Brain pericyte (primary cell): ENCODE data around the gene KRT6A.
"Not testable (repeated sequence)": the region's sequence is repeated elsewhere in the genome, so short reads cannot be mapped to it uniquely, and the experiment has no call there.

ENCODE experiments used
- DNase-seq: peaks from one replicate; pipeline ENCODE4 v3.0.0-alpha.2; 2012; ENCODE audit warnings: low read depth, low spot score

KRT6A gene

GRCh38 chr12:52502877-52503276, 9.8 kb upstream of the KRT6A start:
- DNase-seq: no peak

GRCh38 chr12:52501490-52501889, 8.4 kb upstream of the KRT6A start:
- DNase-seq: no peak

GRCh38 chr12:52500574-52500973, 7.5 kb upstream of the KRT6A start:
- DNase-seq: not testable (repeated sequence)

GRCh38 chr12:52499806-52500560, 6.9 kb upstream of the KRT6A start:
- DNase-seq: no peak

GRCh38 chr12:52498946-52499345, 5.9 kb upstream of the KRT6A start:
- no peak for DNase-seq

GRCh38 chr12:52497975-52498374, 4.9 kb upstream of the KRT6A start:
- no peak for DNase-seq

- DNase-seq: no peak
Measured at GRCh38 chr12:52496590-52497071, 3.6 kb upstream of the KRT6A start.

- no peak for DNase-seq
Measured at GRCh38 chr12:52496054-52496453, 3.0 kb upstream of the KRT6A start.

GRCh38 chr12:52495389-52495788, 2.3 kb upstream of the KRT6A start:
- no peak for DNase-seq

- no peak for DNase-seq
Measured at GRCh38 chr12:52494518-52494917, 1.5 kb upstream of the KRT6A start.

- DNase-seq: no peak
Measured at GRCh38 chr12:52494100-52494499, 1.0 kb upstream of the KRT6A start.

GRCh38 chr12:52492405-52492804, 652 bp downstream of the KRT6A start:
- not testable (repeated sequence) for DNase-seq

- DNase-seq: not testable (repeated sequence)
Measured at GRCh38 chr12:52491495-52491894, 1.6 kb downstream of the KRT6A start.

GRCh38 chr12:52488736-52489135, 4.3 kb downstream of the KRT6A start:
- DNase-seq: no peak

- DNase-seq: not testable (repeated sequence)
Measured at GRCh38 chr12:52487744-52488443, 5.2 kb downstream of the KRT6A start.

- DNase-seq: no peak
Measured at GRCh38 chr12:52487211-52487610, 5.8 kb downstream of the KRT6A start.

GRCh38 chr12:52486166-52487105, 6.6 kb downstream of the KRT6A start:
- no peak for DNase-seq

GRCh38 chr12:52480073-52480472, 13.0 kb downstream of the KRT6A start:
- no peak for DNase-seq

GRCh38 chr12:52477651-52478050, 15.4 kb downstream of the KRT6A start:
- DNase-seq: no peak

- no peak for DNase-seq
Measured at GRCh38 chr12:52474212-52474611, 18.8 kb downstream of the KRT6A start.

GRCh38 chr12:52473768-52474167, 19.3 kb downstream of the KRT6A start, which contains the start of gene KRT6C:
Gene KRT6C (minus strand): TSS chr12:52473805. CDS start chr12:52473737, 68 bp downstream.
- DNase-seq: no peak

- no peak for DNase-seq
Measured at GRCh38 chr12:52469853-52470252, 23.2 kb downstream of the KRT6A start.
